ENCODE data around the gene SEL1L.

GRCh38 chr14:81509321-81509720 is 24.3 kb downstream of the SEL1L start:
- no peak for TF ChIP-seq POLR2AphosphoS5 (IDR thresholded peaks at IDR 0.05; ENCODE audit: low read depth, low read length)
- TF ChIP-seq, protein P1, sequence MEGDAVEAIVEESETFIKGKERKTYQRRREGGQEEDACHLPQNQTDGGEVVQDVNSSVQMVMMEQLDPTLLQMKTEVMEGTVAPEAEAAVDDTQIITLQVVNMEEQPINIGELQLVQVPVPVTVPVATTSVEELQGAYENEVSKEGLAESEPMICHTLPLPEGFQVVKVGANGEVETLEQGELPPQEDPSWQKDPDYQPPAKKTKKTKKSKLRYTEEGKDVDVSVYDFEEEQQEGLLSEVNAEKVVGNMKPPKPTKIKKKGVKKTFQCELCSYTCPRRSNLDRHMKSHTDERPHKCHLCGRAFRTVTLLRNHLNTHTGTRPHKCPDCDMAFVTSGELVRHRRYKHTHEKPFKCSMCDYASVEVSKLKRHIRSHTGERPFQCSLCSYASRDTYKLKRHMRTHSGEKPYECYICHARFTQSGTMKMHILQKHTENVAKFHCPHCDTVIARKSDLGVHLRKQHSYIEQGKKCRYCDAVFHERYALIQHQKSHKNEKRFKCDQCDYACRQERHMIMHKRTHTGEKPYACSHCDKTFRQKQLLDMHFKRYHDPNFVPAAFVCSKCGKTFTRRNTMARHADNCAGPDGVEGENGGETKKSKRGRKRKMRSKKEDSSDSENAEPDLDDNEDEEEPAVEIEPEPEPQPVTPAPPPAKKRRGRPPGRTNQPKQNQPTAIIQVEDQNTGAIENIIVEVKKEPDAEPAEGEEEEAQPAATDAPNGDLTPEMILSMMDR (CRISPR knock-in tag; IDR thresholded peaks at IDR 0.05): no peak
- TF ChIP-seq MTA3 (CRISPR knock-in tag; IDR thresholded peaks at IDR 0.05): no peak
- TF ChIP-seq SMAD9 (CRISPR knock-in tag; IDR thresholded peaks at IDR 0.05): no peak
- TF ChIP-seq KLF13 (CRISPR knock-in tag; IDR thresholded peaks at IDR 0.05): no peak
- TF ChIP-seq EZH2 (conservative IDR thresholded peaks at IDR 0.05; ENCODE audit: low read depth, low read length): no peak
- TF ChIP-seq POLR2A (IDR thresholded peaks at IDR 0.05; ENCODE audit: insufficient read depth in 1 of 2, low read depth in 2 of 2, low read length in 2 of 2): no peak
